HepG2 (cell line): ENCODE measurements around the gene BCAM. TPM values are rescaled to one million over a fixed set of nuclear protein-coding genes. Genes with fewer than 3 reads are reported as not detected.

Experiments
- HNRNPLL ChIP-seq: fragments of 200-400 bp; formaldehyde crosslinking; IDR thresholded peaks from 2 replicates; pipeline ENCODE4 v1.6.1; 2017; ENCODE audit warnings: mild to moderate bottlenecking, low read depth, low read length; ENCODE audit not compliant: poor library complexity, severe bottlenecking
- HOXA5 ChIP-seq: sonication (generic); formaldehyde crosslinking; IDR thresholded peaks from 2 replicates; pipeline ENCODE4 v1.4.0; 2020; ENCODE audit warnings: missing genetic modification reagents
- IKZF4 ChIP-seq: sonication (generic); formaldehyde crosslinking; IDR thresholded peaks from 2 replicates; pipeline ENCODE4 v1.5.1; 2020; ENCODE audit warnings: borderline replicate concordance, mild to moderate bottlenecking, low read depth, missing genetic modification reagents; ENCODE audit errors: not compliant biosample characterization
- IRX3 ChIP-seq: sonication (generic); formaldehyde crosslinking; IDR thresholded peaks from 2 replicates; pipeline ENCODE4 v1.8.1; 2023; ENCODE audit warnings: mild to moderate bottlenecking, low read depth, missing genetic modification reagents, borderline replicate concordance
- KAT7 ChIP-seq: IDR thresholded peaks from 2 replicates; pipeline ENCODE4 v1.6.1; 2018; ENCODE audit warnings: borderline replicate concordance, missing compliant biosample characterization
- NCOR1 ChIP-seq: fragments of 200-600 bp; sonication (generic); IDR thresholded peaks from 2 replicates; pipeline ENCODE4 v1.7.0; 2017; ENCODE audit warnings: antibody characterized with exemption, low read length, borderline replicate concordance
- PHF8 ChIP-seq: sonication (generic); formaldehyde crosslinking; IDR thresholded peaks from 2 replicates; pipeline ENCODE4 v1.5.0; 2020; ENCODE audit warnings: missing genetic modification reagents
- TBL1XR1 ChIP-seq: fragments of 150-350 bp; IDR thresholded peaks from 2 replicates; pipeline ENCODE4 v1.6.1; 2014; ENCODE audit warnings: borderline replicate concordance, low read length; ENCODE audit not compliant: partially characterized antibody
- ZBTB21 ChIP-seq: sonication (generic); formaldehyde crosslinking; IDR thresholded peaks from 2 replicates; pipeline ENCODE4 v1.4.0; 2020; ENCODE audit warnings: missing genetic modification reagents
- ZNF30 ChIP-seq: sonication (generic); formaldehyde crosslinking; IDR thresholded peaks from 2 replicates; pipeline ENCODE4 v1.5.0; 2020; ENCODE audit warnings: mild to moderate bottlenecking, missing genetic modification reagents
- ZNF446 ChIP-seq: sonication (generic); formaldehyde crosslinking; IDR thresholded peaks from 2 replicates; pipeline ENCODE4 v1.5.0; 2020; ENCODE audit warnings: mild to moderate bottlenecking, missing genetic modification reagents
- ZNF570 ChIP-seq: sonication (generic); formaldehyde crosslinking; IDR thresholded peaks from 2 replicates; pipeline ENCODE4 v1.4.0; 2020; ENCODE audit warnings: mild to moderate bottlenecking, missing genetic modification reagents, borderline replicate concordance
- ZNF605 ChIP-seq: sonication (generic); formaldehyde crosslinking; IDR thresholded peaks from 2 replicates; pipeline ENCODE4 v1.8.0; 2022; ENCODE audit warnings: mild to moderate bottlenecking, missing genetic modification reagents
- ZNF619 ChIP-seq: sonication (generic); formaldehyde crosslinking; IDR thresholded peaks from 2 replicates; pipeline ENCODE4 v1.4.0; 2020; ENCODE audit warnings: mild to moderate bottlenecking, missing genetic modification reagents
- ZNF7 ChIP-seq: IDR thresholded peaks from 2 replicates; pipeline ENCODE4 v1.6.1; 2016; ENCODE audit warnings: missing biosample characterization, missing genetic modification reagents
- ZNF792 ChIP-seq: IDR thresholded peaks from 2 replicates; pipeline ENCODE4 v1.6.1; 2016
- ZNF891 ChIP-seq: sonication (generic); formaldehyde crosslinking; IDR thresholded peaks from 2 replicates; pipeline ENCODE4 v1.5.0; 2020; ENCODE audit warnings: mild to moderate bottlenecking, missing genetic modification reagents
- ZSCAN9 ChIP-seq: IDR thresholded peaks from 2 replicates; pipeline ENCODE4 v1.6.1; 2016; ENCODE audit warnings: borderline replicate concordance
- polyA plus RNA-seq, 8 experiments: library from polyadenylated mRNA; depleted of rRNA in 3 of 8; stranded (reverse) in 7 of 8; unstranded in 1 of 8; fragments of >200 nt; fragmentation: Illumina TruSeq in 4 of 8; extraction: Trizol in 4 of 8; gene quantifications; 2 replicates each; pipeline versions ENCODE4 v1.2.1 to v1.2.3, GENCODE V29; 2011 to 2016; ENCODE audit warnings: low read depth in 4 of 8, missing spikeins in 1 of 8, mixed read lengths in 1 of 8; ENCODE audit not compliant: insufficient read depth in 1 of 8
- total RNA-seq, 5 experiments: library from RNA; depleted of rRNA; stranded (reverse); fragments of >200 nt; fragmentation: Illumina TruSeq; extraction: Trizol; gene quantifications; 2 replicates each; pipeline ENCODE4 v1.2.3, GENCODE V29; 2016; ENCODE audit warnings: low read depth in 1 of 5
- TF ChIP-seq, protein P1 (sequence below), 2 experiments: sonication (generic) in 1 of 2; formaldehyde crosslinking in 1 of 2; IDR thresholded peaks; 2 replicates each; pipeline versions ENCODE4 v1.4.0 to v1.6.1; 2018 to 2020; ENCODE audit warnings: missing genetic modification reagents in 2 of 2, borderline replicate concordance in 1 of 2, low read depth in 1 of 2, mild to moderate bottlenecking in 1 of 2, missing biosample characterization in 1 of 2
- TF ChIP-seq, protein P2 (sequence below): sonication (generic); formaldehyde crosslinking; IDR thresholded peaks from 2 replicates; pipeline ENCODE4 v1.5.0; 2020; ENCODE audit warnings: missing genetic modification reagents
- TF ChIP-seq, protein P3 (sequence below): sonication (generic); formaldehyde crosslinking; conservative IDR thresholded peaks from 2 replicates; pipeline ENCODE4 v1.8.0; 2022; ENCODE audit warnings: low read depth, missing genetic modification reagents
- TF ChIP-seq, protein P4 (sequence below): IDR thresholded peaks from 2 replicates; pipeline ENCODE4 v1.6.1; 2016
- TF ChIP-seq, protein P5 (sequence below): sonication (generic); formaldehyde crosslinking; conservative IDR thresholded peaks from 2 replicates; pipeline ENCODE4 v1.4.0; 2020; ENCODE audit warnings: missing genetic modification reagents

The BCAM gene
- total and polyA plus RNA-seq, 2 of the 13 experiments (the other 11 are each of a cell fraction or from before 2014, with no cell fraction given), result 51.2 to 62.7 TPM

DNA sequence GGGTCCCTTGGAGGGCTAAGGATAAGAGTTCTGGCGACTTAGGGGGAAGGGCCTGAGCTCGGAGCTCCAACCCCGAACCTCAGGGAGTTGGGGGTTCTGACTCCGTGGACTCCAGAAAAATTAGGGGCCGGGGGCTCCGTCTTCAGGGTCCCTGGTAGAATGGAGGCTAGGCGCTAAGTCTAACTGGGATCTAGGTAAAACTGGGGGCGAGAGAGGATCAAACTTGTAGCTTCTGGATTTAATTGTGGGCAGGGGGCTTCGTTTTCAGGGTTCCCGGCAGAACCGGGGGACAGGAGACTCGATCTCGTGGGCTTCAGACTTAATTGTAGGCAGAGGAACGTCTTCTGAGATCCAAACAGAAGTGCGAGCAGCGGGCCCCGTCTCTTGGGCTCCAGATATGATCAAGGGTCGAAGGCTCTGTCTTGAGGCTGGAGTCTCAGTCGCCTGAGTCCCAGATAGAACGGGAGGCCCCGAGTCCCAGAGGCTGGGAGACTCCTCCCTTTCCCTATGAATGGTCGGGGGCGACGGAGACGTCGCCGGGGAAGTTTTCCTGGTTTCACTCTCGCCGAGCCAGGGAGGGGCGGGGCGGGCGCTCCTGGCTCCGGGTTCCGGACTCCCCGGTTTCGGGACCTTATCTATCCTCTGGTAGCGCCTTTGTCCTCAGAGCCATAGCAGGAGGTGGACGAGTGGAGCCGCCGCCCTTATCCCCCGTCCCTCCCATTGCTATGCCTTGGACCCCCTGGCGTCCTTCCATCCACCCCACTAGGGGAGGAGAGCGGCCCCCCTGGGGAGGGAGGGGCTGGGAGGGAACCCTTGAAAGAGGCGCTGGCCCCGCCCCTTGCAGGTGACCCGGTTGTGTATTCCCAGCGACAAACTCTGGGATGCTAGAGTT, 38.5 kb downstream of the BCAM start (continued):
- TF ChIP-seq, protein P1, sequence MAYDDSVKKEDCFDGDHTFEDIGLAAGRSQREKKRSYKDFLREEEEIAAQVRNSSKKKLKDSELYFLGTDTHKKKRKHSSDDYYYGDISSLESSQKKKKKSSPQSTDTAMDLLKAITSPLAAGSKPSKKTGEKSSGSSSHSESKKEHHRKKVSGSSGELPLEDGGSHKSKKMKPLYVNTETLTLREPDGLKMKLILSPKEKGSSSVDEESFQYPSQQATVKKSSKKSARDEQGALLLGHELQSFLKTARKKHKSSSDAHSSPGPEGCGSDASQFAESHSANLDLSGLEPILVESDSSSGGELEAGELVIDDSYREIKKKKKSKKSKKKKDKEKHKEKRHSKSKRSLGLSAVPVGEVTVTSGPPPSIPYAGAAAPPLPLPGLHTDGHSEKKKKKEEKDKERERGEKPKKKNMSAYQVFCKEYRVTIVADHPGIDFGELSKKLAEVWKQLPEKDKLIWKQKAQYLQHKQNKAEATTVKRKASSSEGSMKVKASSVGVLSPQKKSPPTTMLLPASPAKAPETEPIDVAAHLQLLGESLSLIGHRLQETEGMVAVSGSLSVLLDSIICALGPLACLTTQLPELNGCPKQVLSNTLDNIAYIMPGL (CRISPR knock-in tag; IDR thresholded peaks at IDR 0.05; ENCODE audit: borderline replicate concordance in 1 of 2, low read depth in 1 of 2), result peak in 1 of 2 experiments; percentile 14; a peak in 2 of 4 replicates
- TF ChIP-seq IKZF4 (CRISPR knock-in tag), result peak; percentile 2
- TF ChIP-seq ZNF605 (CRISPR knock-in tag), result no peak
- TF ChIP-seq IRX3, result no peak
- TF ChIP-seq, protein P2, sequence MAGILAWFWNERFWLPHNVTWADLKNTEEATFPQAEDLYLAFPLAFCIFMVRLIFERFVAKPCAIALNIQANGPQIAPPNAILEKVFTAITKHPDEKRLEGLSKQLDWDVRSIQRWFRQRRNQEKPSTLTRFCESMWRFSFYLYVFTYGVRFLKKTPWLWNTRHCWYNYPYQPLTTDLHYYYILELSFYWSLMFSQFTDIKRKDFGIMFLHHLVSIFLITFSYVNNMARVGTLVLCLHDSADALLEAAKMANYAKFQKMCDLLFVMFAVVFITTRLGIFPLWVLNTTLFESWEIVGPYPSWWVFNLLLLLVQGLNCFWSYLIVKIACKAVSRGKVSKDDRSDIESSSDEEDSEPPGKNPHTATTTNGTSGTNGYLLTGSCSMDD (CRISPR knock-in tag), result no peak
- no peak for TF ChIP-seq ZBTB21 (CRISPR knock-in tag)
- no peak for TF ChIP-seq ZNF619 (CRISPR knock-in tag)
- TF ChIP-seq ZNF30 (CRISPR knock-in tag), result no peak
- no peak for TF ChIP-seq HOXA5 (CRISPR knock-in tag)
- no peak for TF ChIP-seq NCOR1
- TF ChIP-seq ZNF792 (CRISPR knock-in tag), result 0 out of 2 replicates have a peak, but pooled peaks have one; percentile 14
- TF ChIP-seq, protein P3, sequence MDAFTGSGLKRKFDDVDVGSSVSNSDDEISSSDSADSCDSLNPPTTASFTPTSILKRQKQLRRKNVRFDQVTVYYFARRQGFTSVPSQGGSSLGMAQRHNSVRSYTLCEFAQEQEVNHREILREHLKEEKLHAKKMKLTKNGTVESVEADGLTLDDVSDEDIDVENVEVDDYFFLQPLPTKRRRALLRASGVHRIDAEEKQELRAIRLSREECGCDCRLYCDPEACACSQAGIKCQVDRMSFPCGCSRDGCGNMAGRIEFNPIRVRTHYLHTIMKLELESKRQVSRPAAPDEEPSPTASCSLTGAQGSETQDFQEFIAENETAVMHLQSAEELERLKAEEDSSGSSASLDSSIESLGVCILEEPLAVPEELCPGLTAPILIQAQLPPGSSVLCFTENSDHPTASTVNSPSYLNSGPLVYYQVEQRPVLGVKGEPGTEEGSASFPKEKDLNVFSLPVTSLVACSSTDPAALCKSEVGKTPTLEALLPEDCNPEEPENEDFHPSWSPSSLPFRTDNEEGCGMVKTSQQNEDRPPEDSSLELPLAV (CRISPR knock-in tag), result no peak
- TF ChIP-seq ZNF891 (CRISPR knock-in tag), result no peak
- TF ChIP-seq ZSCAN9 (CRISPR knock-in tag), result no peak
- TF ChIP-seq, protein P4, sequence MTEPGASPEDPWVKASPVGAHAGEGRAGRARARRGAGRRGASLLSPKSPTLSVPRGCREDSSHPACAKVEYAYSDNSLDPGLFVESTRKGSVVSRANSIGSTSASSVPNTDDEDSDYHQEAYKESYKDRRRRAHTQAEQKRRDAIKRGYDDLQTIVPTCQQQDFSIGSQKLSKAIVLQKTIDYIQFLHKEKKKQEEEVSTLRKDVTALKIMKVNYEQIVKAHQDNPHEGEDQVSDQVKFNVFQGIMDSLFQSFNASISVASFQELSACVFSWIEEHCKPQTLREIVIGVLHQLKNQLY (CRISPR knock-in tag), result no peak
- no peak for TF ChIP-seq ZNF570 (CRISPR knock-in tag)
- no peak for TF ChIP-seq TBL1XR1
- TF ChIP-seq KAT7 (CRISPR knock-in tag), result no peak
- peak; percentile 24 for TF ChIP-seq HNRNPLL
- TF ChIP-seq, protein P5, sequence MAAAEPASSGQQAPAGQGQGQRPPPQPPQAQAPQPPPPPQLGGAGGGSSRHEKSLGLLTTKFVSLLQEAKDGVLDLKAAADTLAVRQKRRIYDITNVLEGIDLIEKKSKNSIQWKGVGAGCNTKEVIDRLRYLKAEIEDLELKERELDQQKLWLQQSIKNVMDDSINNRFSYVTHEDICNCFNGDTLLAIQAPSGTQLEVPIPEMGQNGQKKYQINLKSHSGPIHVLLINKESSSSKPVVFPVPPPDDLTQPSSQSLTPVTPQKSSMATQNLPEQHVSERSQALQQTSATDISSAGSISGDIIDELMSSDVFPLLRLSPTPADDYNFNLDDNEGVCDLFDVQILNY (CRISPR knock-in tag), result no peak
- no peak for TF ChIP-seq PHF8 (CRISPR knock-in tag)
- TF ChIP-seq ZNF7 (CRISPR knock-in tag), result no peak
- no peak for TF ChIP-seq ZNF446 (CRISPR knock-in tag)
